Testis (tissue), 2 donors: Measurements from ENCODE around the gene CDK11A.

Source experiments
- POLR2A ChIP-seq: fragments of 450-650 bp; IDR thresholded peaks from one replicate; pipeline ENCODE4 v1.6.1; 2017; ENCODE audit warnings: antibody characterized with exemption, mild to moderate bottlenecking, moderate library complexity
- TF ChIP-seq, protein P1 (sequence below), 3 experiments: fragments of 450-650 bp in 2 of 3; fragments of 200-600 bp in 1 of 3; sonication (generic) in 1 of 3; IDR thresholded peaks; one replicate each; pipeline ENCODE4 v1.5.1; 2016 to 2019; ENCODE audit warnings: antibody characterized with exemption in 3 of 3, mild to moderate bottlenecking in 2 of 3, moderate library complexity in 1 of 3

DNA sequence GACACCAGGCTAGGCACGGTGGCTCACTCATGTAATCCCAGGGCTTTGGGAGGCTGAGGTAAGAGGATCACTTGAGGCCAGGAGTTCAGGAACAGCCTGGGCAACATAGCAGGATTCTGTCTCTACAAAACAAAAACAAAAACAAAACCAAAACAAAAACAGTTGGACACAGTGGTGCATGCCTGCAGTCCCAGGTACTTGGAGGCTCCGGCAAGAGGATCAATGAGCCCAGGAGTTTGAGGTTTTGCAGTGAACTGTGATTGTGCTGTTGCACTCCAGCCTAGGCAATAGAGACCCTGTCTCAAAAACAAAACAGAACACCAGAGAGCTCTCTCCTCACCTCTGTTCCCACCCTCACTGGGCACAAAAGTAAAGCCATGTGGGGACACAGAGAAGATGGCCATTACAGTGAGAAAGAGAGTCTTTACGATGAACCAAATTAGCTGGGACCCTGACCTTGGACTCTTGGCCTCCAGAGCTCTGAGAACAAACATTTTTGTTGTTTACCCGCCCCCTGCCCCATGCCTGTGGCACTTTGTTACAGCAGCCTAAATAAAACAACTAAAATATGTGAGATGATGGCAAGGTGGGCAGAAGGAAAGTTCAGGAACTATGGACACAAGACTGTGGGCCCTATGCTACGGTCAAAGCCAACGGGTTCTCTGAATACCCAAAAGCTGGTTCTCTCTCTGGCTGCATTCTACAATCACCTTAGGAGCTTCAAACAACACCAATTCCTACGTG is 44.3 kb upstream of the CDK11A start:
- TF ChIP-seq, protein P1, sequence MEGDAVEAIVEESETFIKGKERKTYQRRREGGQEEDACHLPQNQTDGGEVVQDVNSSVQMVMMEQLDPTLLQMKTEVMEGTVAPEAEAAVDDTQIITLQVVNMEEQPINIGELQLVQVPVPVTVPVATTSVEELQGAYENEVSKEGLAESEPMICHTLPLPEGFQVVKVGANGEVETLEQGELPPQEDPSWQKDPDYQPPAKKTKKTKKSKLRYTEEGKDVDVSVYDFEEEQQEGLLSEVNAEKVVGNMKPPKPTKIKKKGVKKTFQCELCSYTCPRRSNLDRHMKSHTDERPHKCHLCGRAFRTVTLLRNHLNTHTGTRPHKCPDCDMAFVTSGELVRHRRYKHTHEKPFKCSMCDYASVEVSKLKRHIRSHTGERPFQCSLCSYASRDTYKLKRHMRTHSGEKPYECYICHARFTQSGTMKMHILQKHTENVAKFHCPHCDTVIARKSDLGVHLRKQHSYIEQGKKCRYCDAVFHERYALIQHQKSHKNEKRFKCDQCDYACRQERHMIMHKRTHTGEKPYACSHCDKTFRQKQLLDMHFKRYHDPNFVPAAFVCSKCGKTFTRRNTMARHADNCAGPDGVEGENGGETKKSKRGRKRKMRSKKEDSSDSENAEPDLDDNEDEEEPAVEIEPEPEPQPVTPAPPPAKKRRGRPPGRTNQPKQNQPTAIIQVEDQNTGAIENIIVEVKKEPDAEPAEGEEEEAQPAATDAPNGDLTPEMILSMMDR (IDR thresholded peaks at IDR 0.05) = no peak
- TF ChIP-seq POLR2A = no peak
